GF-D8 (cell line): Measurements from ENCODE around the gene OR51B6.
"Not testable (repeated sequence)": the region's sequence is repeated elsewhere in the genome, so short reads cannot be mapped to it uniquely, and the experiment has no call there.

Source experiments
- DNase-seq: peaks from one replicate; lab custom pipeline; 2025; lab: John Stamatoyannopoulos, UW

OR51B6 gene, protein sequence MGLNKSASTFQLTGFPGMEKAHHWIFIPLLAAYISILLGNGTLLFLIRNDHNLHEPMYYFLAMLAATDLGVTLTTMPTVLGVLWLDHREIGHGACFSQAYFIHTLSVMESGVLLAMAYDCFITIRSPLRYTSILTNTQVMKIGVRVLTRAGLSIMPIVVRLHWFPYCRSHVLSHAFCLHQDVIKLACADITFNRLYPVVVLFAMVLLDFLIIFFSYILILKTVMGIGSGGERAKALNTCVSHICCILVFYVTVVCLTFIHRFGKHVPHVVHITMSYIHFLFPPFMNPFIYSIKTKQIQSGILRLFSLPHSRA

DNA sequence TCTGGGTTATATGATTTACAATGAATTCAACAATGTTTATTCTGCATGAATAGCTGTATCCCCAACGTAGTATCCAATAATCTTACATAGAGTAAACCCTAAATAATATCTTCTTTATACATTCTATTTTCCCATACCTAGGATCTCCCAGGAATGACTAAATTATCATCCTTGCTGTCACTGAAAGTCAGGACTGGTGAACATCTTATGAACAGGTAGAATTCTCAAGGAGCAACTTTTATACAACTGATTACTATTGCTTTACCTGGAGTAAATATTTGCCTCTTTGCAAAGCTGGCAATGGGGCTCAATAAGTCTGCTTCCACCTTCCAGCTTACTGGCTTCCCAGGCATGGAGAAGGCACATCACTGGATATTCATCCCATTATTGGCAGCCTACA lies at the start of gene OR51B6:
TSS of gene OR51B6 (plus strand) at position 301 of the 400 bp plus-strand sequence. CDS start at position 301, 0 bp downstream.
- no peak for DNase-seq

DNA sequence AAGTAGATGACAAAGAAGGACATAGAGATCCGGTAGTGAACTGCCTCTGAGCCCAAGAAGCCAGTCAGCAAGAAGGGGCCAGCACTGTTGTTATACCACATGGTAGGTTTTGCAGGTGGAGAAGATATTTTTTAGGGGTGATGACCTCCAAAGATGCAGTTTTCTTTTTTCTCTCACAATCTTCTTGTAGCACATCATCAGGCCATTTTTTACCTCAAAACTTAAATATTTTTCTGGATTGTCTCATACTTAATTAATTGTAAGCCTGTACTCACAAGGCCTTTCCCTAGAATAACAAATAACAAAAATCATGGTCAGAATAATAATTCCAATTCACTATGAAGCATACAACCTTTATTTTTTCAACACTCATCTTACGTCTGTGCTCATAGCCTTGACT lies 49.5 kb upstream of the OR51B6 start, which contains the start of gene OR51B4:
TSS of gene OR51B4 (minus strand) at position 101 of the 400 bp plus-strand sequence. CDS start at position 101, 0 bp downstream.
- no peak for DNase-seq

- DNase-seq, result no peak
Measured at GRCh38 chr11:5303626-5304025, 47.7 kb upstream of the OR51B6 start.

GRCh38 chr11:5304046-5304445 lies 47.3 kb upstream of the OR51B6 start:
- DNase-seq, result no peak

- no peak for DNase-seq
Measured at GRCh38 chr11:5307256-5308019, 43.9 kb upstream of the OR51B6 start.

GRCh38 chr11:5310423-5310822 lies 40.9 kb upstream of the OR51B6 start:
- no peak for DNase-seq

GRCh38 chr11:5313326-5314023 lies 37.8 kb upstream of the OR51B6 start:
- DNase-seq, result not testable (repeated sequence)

DNA sequence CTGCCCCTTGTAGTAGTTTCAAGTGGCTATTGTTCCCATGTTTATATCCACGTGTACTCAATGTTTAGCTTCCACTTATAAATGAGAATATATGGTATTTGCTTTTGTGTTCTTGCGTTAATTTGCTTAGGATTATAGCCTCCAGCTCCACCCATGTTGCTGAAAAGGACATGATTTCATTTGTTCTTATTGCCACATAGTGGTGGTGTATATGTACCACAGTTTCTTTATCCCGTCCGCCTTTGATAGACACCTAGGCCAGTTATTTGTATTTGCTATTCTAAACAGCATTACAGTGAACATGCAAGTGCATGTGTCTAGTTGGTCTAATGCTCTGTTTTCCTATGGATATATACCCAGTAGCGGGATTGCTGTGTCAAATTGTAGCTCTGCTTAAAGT lies 34.0 kb upstream of the OR51B6 start:
- no peak for DNase-seq

- DNase-seq, result no peak
Measured at GRCh38 chr11:5324197-5324596, 27.1 kb upstream of the OR51B6 start, which contains the start of gene OR51B2. TSS of gene OR51B2 (minus strand) at chr11:5324297. CDS start at chr11:5324297, 0 bp downstream.

GRCh38 chr11:5335170-5335569 lies 16.1 kb upstream of the OR51B6 start:
- no peak for DNase-seq

DNA sequence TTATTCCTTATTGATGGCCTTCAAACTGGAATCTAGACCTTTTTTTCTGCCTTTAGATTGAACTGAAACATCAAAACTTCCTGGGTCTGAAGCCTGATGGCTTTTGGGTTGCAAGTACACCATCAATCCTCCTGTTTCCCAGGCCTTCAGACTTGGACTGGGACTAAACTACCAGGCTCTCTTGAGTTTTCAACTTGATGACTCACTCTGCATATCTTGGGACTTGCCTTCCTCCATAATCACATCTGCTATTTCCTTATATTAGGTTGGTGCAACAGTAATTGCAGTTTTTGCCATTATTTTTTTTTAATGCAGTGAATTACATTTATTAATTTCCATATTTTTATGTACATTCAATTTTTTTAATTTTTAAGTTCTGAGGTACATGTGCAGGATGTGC lies 15.0 kb upstream of the OR51B6 start:
- no peak for DNase-seq

GRCh38 chr11:5337253-5337652 lies 14.1 kb upstream of the OR51B6 start:
- DNase-seq, result not testable (repeated sequence)

GRCh38 chr11:5339771-5340322 lies 11.5 kb upstream of the OR51B6 start:
- no peak for DNase-seq

DNA sequence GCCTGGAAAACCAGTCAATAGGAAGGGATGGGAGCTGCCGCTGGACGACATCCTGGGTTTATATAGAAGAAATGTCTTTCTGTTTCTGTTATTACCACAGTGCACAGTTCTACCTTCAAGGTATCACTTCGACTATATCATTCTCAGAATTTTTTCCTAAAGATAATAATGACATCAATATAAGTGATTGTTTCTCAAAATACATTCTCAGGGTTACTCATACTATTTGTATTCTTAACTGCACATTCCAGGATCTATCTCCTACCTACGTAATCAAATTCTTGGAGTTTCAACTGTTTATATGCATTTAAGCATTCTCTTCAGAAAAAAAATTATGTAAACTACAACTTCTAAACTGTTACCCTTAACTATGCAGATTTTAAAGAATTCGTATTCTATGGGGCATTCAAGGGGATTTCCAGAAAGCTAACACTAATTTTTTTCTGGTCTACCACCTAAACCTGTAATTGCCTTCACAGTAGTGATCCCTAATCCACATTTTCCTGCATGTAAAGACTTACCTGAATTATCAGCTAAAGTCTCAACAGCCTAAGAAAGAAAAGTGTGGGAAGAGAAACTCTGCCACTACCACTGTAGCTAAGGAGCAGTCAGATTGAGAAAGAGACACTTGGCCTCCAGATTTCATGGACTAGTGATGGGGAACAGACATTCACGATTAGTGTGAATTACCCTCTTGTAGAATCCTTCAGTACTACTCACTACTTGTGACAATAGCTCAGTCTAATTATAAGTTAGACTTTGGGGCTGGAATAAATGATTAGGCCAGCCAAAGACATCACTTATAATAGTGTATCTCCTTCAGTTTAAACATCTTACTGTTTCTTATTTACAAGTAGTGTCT lies 7.6 kb upstream of the OR51B6 start, which contains the start of gene OR51B5:
TSS of gene OR51B5 (minus strand) at position 51 of the 862 bp plus-strand sequence. CDS start at position 51, 0 bp downstream.
- DNase-seq, result no peak

DNA sequence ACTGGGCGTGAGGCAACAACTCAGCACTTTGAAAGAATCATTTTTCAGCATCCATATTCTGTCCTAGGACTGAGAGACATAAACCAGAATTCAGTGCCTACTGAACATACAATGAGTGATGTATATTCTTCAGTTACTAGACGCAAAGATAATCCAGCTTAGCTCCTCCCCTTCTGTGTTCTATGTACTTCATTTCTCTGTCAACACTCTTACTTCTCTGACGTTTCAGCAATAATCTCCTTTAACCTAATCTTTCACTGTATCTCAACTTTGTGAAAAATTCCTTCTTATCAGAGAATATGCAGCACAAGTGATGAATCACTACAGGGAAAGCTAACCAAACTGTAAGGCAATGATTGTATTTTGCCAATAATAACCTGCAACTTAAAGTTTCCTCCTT lies 5.5 kb upstream of the OR51B6 start:
- no peak for DNase-seq

GRCh38 chr11:5348551-5349194 lies 2.6 kb upstream of the OR51B6 start:
- DNase-seq, result no peak

GRCh38 chr11:5349550-5349949 lies 1.8 kb upstream of the OR51B6 start:
- DNase-seq, result no peak

DNA sequence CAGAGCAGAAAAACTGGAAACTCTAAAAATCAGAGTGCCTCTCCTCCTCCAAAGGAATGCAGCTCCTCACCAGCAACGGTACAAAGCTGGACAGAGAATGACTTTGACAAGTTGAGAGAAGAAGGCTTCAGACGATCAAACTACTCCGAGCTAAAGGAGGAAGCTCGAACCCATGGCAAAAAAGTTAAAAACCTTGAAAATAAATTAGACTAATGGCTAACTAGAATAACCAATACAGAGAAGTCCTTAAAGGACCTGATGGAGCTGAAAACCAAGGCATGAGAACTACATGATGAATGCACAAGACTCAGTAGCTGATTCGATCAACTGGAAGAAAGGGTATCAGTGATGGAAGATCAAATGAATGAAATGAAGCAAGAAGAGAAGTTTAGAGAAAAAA lies 4.7 kb downstream of the OR51B6 start:
- not testable (repeated sequence) for DNase-seq

GRCh38 chr11:5362017-5362625 lies 10.8 kb downstream of the OR51B6 start:
- DNase-seq, result no peak

DNA sequence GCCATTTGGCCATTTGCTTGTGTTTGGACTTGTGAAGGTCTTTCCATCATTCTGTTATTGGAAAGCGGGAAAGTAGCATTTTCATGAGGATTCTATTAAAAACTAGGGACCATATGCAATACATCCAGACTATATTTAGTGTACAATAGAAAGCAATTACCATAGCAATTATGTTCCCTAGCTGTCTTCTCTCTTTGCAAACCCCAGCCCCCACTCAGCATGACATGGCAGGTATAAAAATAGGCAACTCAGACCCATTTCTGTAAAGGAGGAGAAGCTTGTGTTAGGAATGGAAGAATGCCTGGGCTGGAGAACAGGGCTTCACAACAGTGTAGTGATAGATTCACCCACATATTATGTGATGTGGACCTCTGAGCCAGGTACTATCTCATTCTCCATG lies 12.4 kb downstream of the OR51B6 start:
- no peak for DNase-seq
